LoVo (cell line): ENCODE data around the gene NRBP1.

Experiments used
- DNase-seq: peaks from one replicate; pipeline ENCODE4 v3.0.0-alpha.2; 2016; ENCODE audit warnings: low spot score

The NRBP1 gene

GRCh38 chr2:27428213-27428977 is at the start of gene NRBP1:
Gene NRBP1 (plus strand): TSS chr2:27428631. CDS start chr2:27433274, 4,643 bp downstream.
- peak; percentile 93 for DNase-seq

GRCh38 chr2:27378809-27379290 is 49.6 kb upstream of the NRBP1 start:
- DNase-seq, result no peak

- no peak for DNase-seq
These were observed 49.0 kb upstream of the NRBP1 start for GRCh38 chr2:27379383-27379835.

GRCh38 chr2:27379836-27380625 is 48.4 kb upstream of the NRBP1 start:
- no peak for DNase-seq

- no peak for DNase-seq
These were observed 47.5 kb upstream of the NRBP1 start, which contains the start of gene ZNF513 for GRCh38 chr2:27380626-27381545. Gene ZNF513 (minus strand): TSS chr2:27380734. CDS start chr2:27380526, 208 bp downstream.

- DNase-seq, result no peak
These were observed 46.8 kb upstream of the NRBP1 start for GRCh38 chr2:27381577-27382181.

- DNase-seq, result no peak
These were observed 37.4 kb upstream of the NRBP1 start for GRCh38 chr2:27390822-27391679.

GRCh38 chr2:27393225-27393624 is 35.2 kb upstream of the NRBP1 start:
- DNase-seq, result no peak

GRCh38 chr2:27398962-27399361 is 29.5 kb upstream of the NRBP1 start:
- DNase-seq, result no peak

GRCh38 chr2:27400348-27401135 is 27.9 kb upstream of the NRBP1 start:
- no peak for DNase-seq

GRCh38 chr2:27407798-27408491 is 20.5 kb upstream of the NRBP1 start:
- peak; percentile 53 for DNase-seq

- peak; percentile 30 for DNase-seq
These were observed 19.7 kb upstream of the NRBP1 start for GRCh38 chr2:27408601-27409320.

GRCh38 chr2:27409321-27410073 is 18.9 kb upstream of the NRBP1 start, which contains the start of gene PPM1G:
Gene PPM1G (minus strand): TSS chr2:27409591. CDS start chr2:27409422, 169 bp downstream.
- peak; percentile 96 for DNase-seq

GRCh38 chr2:27412419-27413152 is 15.8 kb upstream of the NRBP1 start:
- DNase-seq, result no peak

- DNase-seq, result no peak
These were observed 12.3 kb upstream of the NRBP1 start for GRCh38 chr2:27416151-27416550.

GRCh38 chr2:27420996-27421395 is 7.4 kb upstream of the NRBP1 start:
- DNase-seq, result no peak
